GM12892 (cell line): Measurements from ENCODE around the gene MAMLD1.

Experiments used
- POLR2A ChIP-seq: IDR thresholded peaks from 2 replicates; pipeline ENCODE4 v1.6.1; 2011; ENCODE audit warnings: low read depth, low read length, control low read depth
- POLR2AphosphoS5 ChIP-seq: IDR thresholded peaks from 2 replicates; pipeline ENCODE4 v1.6.1; 2011; ENCODE audit warnings: low read depth, low read length, control low read depth

DNA sequence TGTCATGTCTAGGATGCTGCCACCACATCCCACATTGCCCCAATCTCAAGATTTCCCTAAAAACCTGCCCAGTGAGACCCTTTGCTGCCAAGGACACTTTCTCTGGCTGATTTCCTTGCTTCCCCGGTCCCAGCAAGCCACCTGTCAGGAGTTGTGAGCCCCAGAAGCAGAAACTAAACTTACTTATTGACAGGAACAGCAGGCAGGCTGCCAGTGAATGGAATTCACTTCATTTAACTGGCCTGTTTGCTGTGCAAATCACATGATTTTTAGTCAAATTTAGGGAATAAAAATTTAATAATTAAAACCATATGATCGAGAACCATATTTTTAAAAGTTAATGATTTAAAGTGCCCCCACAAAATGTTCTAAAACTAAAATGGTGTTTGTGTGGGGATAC is 48.5 kb downstream of the MAMLD1 start:
- no peak for TF ChIP-seq POLR2A
- TF ChIP-seq POLR2AphosphoS5: no peak
